Spleen (tissue), 11 donors: ENCODE results near the gene EFCAB8. TPM values are rescaled to one million over a fixed set of nuclear protein-coding genes. Genes with fewer than 3 reads are reported as not detected.

Experiments
- DNase-seq: peaks from one replicate; pipeline ENCODE4 v3.0.0-alpha.2; 2020
- H3K27ac ChIP-seq, 8 donors: fragments of 200-600 bp; sonication (generic) in 7 of 8; 1 replicate in 4 of 8; 2 replicates in 4 of 8; pipeline versions ENCODE4 v1.5.0 to v1.8.0; 2016 to 2021; ENCODE audit warnings: inconsistent platforms in 4 of 8, mild to moderate bottlenecking in 4 of 8, moderate library complexity in 1 of 8
- H3K27me3 ChIP-seq, 7 donors: fragments of 200-600 bp; sonication (generic) in 6 of 7; replicated peaks in 1 of 7; 1 replicate in 4 of 7; 2 replicates in 3 of 7; pipeline versions ENCODE4 v1.5.0 to v1.8.0; 2016 to 2021; ENCODE audit warnings: inconsistent platforms in 3 of 7, mild to moderate bottlenecking in 1 of 7
- H3K36me3 ChIP-seq, 6 donors: fragments of 200-600 bp; sonication (generic) in 5 of 6; 1 replicate in 4 of 6; 2 replicates in 2 of 6; pipeline versions ENCODE4 v1.5.0 to v1.8.0; 2016 to 2021; ENCODE audit warnings: inconsistent platforms in 2 of 6
- H3K4me1 ChIP-seq, 6 donors: fragments of 200-600 bp; sonication (generic) in 5 of 6; 1 replicate in 3 of 6; 2 replicates in 3 of 6; pipeline versions ENCODE4 v1.5.0 to v1.8.0; 2016 to 2021; ENCODE audit warnings: inconsistent platforms in 3 of 6
- H3K4me3 ChIP-seq, 8 donors: fragments of 200-600 bp; sonication (generic) in 7 of 8; 1 replicate in 4 of 8; 2 replicates in 4 of 8; pipeline versions ENCODE4 v1.5.0 to v1.8.0; 2016 to 2021; ENCODE audit warnings: inconsistent platforms in 4 of 8, mild to moderate bottlenecking in 4 of 8, moderate library complexity in 2 of 8
- H3K9me3 ChIP-seq, 8 donors: fragments of 200-600 bp; sonication (generic) in 7 of 8; 1 replicate in 4 of 8; 2 replicates in 4 of 8; pipeline versions ENCODE4 v1.5.0 to v1.8.0; 2016 to 2021; ENCODE audit warnings: inconsistent platforms in 4 of 8
- POLR2A ChIP-seq, 3 donors: fragments of 450-650 bp; IDR thresholded peaks; one replicate each; pipeline ENCODE4 v1.5.1; 2017; ENCODE audit warnings: antibody characterized with exemption in 3 of 3, mild to moderate bottlenecking in 1 of 3
- POLR2AphosphoS5 ChIP-seq, 3 donors: sonication (generic); formaldehyde crosslinking; IDR thresholded peaks; one replicate each; pipeline ENCODE4 v1.5.1; 2017; ENCODE audit warnings: antibody characterized with exemption in 3 of 3
- WGBS, 5 donors: extraction: QIAGEN DNeasy Blood & Tissue Kit in 3 of 5; methylation state at CpG; one replicate each; pipeline versions ENCODE4 v1.1.5 to v1.1.7; 2013 to 2018; 5-methylcytosine and 5-hydroxymethylcytosine counted together
- intact Hi-C: fragments of 100-400 bp; cut with DNase I; formaldehyde crosslinking; loops from one replicate; pipeline ENCODE4 v1.15.0; 2023; ENCODE audit warnings: low total_unique reads
- polyA plus RNA-seq, 3 donors: library from polyadenylated mRNA; stranded (reverse); fragments of 200-250 nt; gene quantifications; one replicate each; pipeline ENCODE4 v1.2.1, GENCODE V29; 2013
- total RNA-seq, 7 donors: library from RNA; depleted of rRNA in 3 of 7; stranded (reverse); fragments of >200 nt in 3 of 7; fragmentation: NEBNext Ultra II Directional in 4 of 7; extraction: Animal tissue kit (Norgen Biotek cat#: 25700) in 4 of 7; gene quantifications; one replicate each; pipeline versions ENCODE4 v1.1.0 to v1.2.1, GENCODE V29; 2016 to 2021
- TF ChIP-seq, protein P1 (sequence below), 11 experiments: fragments of 200-600 bp in 7 of 11; fragments of 450-650 bp in 4 of 11; sonication (generic) in 4 of 11; IDR thresholded peaks in 8 of 11; conservative IDR thresholded peaks in 3 of 11; 1 replicate in 7 of 11; 2 replicates in 4 of 11; pipeline versions ENCODE4 v1.4.0 to v1.8.0; 2016 to 2021; ENCODE audit warnings: antibody characterized with exemption in 11 of 11, inconsistent platforms in 4 of 11, mild to moderate bottlenecking in 1 of 11
- donor health status: healthy with polysubstance abuse.
- donor health status: DM: no; HTN: no; CAD: no; lungs with moderate emphysema.
- donor health status: DM: no; HTN: no; CAD: no.
- donor health status: Bipolar disorder and iron deficiency.
- donor health status: healthy.
- donor health status: DM: no; HTN: no; CAD: no.
- donor health status: DM: yes; HTN: yes; CAD: no.

The EFCAB8 gene
- total and polyA plus RNA-seq, 10 donors, result 0.06 to 4.2 (median 1.0) TPM

- intact Hi-C loops, result no loop called here
- DNase-seq, result no peak
- WGBS, 5 donors, result 44 to 55% (median 47%) methylated on average over 15 to 16 of the region's 16 CpGs
- H3K27me3 ChIP-seq, result no peaks in the 10 kb centered on the region
- no peaks in the 10 kb centered on the region for H3K36me3 ChIP-seq
- TF ChIP-seq, protein P1, sequence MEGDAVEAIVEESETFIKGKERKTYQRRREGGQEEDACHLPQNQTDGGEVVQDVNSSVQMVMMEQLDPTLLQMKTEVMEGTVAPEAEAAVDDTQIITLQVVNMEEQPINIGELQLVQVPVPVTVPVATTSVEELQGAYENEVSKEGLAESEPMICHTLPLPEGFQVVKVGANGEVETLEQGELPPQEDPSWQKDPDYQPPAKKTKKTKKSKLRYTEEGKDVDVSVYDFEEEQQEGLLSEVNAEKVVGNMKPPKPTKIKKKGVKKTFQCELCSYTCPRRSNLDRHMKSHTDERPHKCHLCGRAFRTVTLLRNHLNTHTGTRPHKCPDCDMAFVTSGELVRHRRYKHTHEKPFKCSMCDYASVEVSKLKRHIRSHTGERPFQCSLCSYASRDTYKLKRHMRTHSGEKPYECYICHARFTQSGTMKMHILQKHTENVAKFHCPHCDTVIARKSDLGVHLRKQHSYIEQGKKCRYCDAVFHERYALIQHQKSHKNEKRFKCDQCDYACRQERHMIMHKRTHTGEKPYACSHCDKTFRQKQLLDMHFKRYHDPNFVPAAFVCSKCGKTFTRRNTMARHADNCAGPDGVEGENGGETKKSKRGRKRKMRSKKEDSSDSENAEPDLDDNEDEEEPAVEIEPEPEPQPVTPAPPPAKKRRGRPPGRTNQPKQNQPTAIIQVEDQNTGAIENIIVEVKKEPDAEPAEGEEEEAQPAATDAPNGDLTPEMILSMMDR (IDR thresholded peaks at IDR 0.05 in 8 of 11, conservative IDR thresholded peaks at IDR 0.05 in 3 of 11), result no peak
- no peak for TF ChIP-seq POLR2A (IDR thresholded peaks at IDR 0.05)
- no peak for TF ChIP-seq POLR2AphosphoS5 (IDR thresholded peaks at IDR 0.05)
- H3K4me1 ChIP-seq, result peaks cover 16 to 71% (median 68%) of the 10 kb centered on the region in 6 donors
- no peak overlapping the region for H3K4me3 ChIP-seq
- no peaks in the 10 kb centered on the region for H3K9me3 ChIP-seq
- H3K27ac ChIP-seq, result peak overlapping the region in 6 of 8 donors; percentile 15 to 95 (median 66)
Measured at GRCh38 chr20:32966881-32967781, 108.4 kb downstream of the EFCAB8 start.

- H3K27ac ChIP-seq, result peak overlapping the region in 6 of 8 donors; percentile 15 to 95 (median 66)
- H3K27me3 ChIP-seq, result no peaks in the 10 kb centered on the region
- intact Hi-C loops, result no loop called here
- DNase-seq, result no peak
- H3K4me3 ChIP-seq, result no peak overlapping the region
- H3K9me3 ChIP-seq, result no peaks in the 10 kb centered on the region
- 75 to 85% (median 81%) methylated on average over 11 to 16 of the region's 16 CpGs for WGBS, 5 donors
- no peak for TF ChIP-seq POLR2AphosphoS5 (IDR thresholded peaks at IDR 0.05)
- TF ChIP-seq POLR2A (IDR thresholded peaks at IDR 0.05), result no peak
- TF ChIP-seq, protein P1 (IDR thresholded peaks at IDR 0.05 in 8 of 11, conservative IDR thresholded peaks at IDR 0.05 in 3 of 11), result no peak
- peaks cover 20 to 80% (median 76%) of the 10 kb centered on the region in 6 donors for H3K4me1 ChIP-seq
- H3K36me3 ChIP-seq, result no peaks in the 10 kb centered on the region
Measured at GRCh38 chr20:32967961-32968457, 109.3 kb downstream of the EFCAB8 start.

GRCh38 chr20:32968478-32969241, 109.9 kb downstream of the EFCAB8 start:
- TF ChIP-seq, protein P1 (IDR thresholded peaks at IDR 0.05 in 8 of 11, conservative IDR thresholded peaks at IDR 0.05 in 3 of 11), result no peak
- TF ChIP-seq POLR2AphosphoS5 (IDR thresholded peaks at IDR 0.05) (no peak), POLR2A (IDR thresholded peaks at IDR 0.05) (no peak)
- no peak overlapping the region for H3K4me3 ChIP-seq
- 60 to 72% (median 65%) methylated on average over 17 to 19 of the region's 19 CpGs for WGBS, 5 donors
- peaks cover 20 to 86% (median 80%) of the 10 kb centered on the region in 6 donors for H3K4me1 ChIP-seq
- no peaks in the 10 kb centered on the region for H3K36me3 ChIP-seq
- intact Hi-C loops, result no loop called here
- no peaks in the 10 kb centered on the region for H3K27me3 ChIP-seq
- peak overlapping the region in 6 of 8 donors; percentile 14 to 95 (median 87) for H3K27ac ChIP-seq
- DNase-seq, result no peak
- H3K9me3 ChIP-seq, result no peaks in the 10 kb centered on the region
